Smooth muscle cell of the umbilical artery (primary cell): Measurements from ENCODE around the gene C16orf89. TPM values are rescaled to one million over a fixed set of nuclear protein-coding genes. Genes with fewer than 3 reads are reported as not detected.

Experiments
- total RNA-seq: library from RNA; depleted of rRNA; stranded (reverse); fragments of >200 nt; gene quantifications from 2 replicates; pipeline ENCODE4 v1.2.3, GENCODE V29; 2014

The C16orf89 gene, protein sequence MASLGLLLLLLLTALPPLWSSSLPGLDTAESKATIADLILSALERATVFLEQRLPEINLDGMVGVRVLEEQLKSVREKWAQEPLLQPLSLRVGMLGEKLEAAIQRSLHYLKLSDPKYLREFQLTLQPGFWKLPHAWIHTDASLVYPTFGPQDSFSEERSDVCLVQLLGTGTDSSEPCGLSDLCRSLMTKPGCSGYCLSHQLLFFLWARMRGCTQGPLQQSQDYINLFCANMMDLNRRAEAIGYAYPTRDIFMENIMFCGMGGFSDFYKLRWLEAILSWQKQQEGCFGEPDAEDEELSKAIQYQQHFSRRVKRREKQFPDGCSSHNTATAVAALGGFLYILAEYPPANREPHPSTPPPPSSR
- not detected in 2 replicates for total RNA-seq

DNA sequence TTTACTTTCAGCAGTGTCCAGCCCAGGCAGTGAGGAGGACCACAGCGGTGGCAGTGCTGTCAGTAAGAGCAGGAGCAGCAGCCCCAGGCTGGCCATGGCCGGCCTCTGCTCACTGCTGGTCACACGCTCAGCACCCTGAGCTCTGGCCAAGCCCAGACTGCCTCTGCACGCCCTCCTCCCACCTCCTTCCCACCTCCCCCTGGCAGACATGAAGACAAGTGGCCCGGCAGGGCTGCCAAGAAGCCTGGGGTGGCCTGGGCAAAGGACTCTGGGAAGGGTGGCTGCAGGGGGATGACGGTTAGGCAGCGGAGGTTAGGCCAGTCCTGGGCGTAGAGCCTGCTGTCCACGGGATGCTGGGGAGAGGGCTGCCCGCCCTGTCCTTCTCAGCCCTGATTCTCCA is at the start of gene C16orf89:
Gene C16orf89 (minus strand): TSS at position 144 of the 400 bp plus-strand sequence. CDS start 48 bp downstream, at position 96.

DNA sequence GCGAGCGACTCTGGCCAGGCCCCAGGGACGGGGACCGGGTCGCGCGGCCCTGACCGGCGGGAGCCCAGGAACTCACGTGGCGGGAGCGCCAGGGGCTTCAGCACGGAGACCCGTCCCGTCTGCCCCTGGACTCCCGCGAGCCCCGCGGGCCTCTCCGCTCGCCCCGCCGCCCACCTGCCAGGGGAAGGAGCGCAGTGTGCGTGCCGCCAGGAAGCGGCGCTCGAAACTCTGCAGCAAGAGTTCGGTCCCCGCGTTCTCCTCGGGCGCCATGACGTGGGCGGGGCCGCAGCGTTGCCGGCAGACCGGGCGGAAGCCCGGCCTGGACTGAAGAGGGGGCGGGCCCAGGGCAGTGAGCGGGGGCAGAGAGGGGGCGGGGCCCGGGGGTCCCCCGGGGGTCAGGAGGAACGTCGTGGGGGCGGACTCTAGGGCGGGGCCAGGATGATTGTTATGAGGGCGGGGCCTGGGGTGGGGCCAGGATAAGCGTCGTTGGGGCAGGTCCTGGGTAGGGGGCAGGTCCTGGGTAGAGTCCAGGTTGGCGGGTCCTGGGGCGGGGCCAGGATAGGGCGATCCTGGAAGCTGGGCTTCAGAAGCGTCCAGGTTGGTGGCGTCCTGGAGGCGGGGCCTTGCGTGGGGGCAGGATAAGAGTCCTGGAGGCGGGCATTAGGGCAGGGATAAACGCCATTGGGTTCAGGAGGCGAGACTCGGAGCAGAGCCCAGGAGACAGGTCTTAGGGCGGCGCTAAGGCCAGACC is 31.9 kb upstream of the C16orf89 start, which contains the start of gene EEF2KMT:
Gene EEF2KMT (minus strand): TSS at position 326 of the 751 bp plus-strand sequence. CDS start 56 bp downstream, at position 270.

DNA sequence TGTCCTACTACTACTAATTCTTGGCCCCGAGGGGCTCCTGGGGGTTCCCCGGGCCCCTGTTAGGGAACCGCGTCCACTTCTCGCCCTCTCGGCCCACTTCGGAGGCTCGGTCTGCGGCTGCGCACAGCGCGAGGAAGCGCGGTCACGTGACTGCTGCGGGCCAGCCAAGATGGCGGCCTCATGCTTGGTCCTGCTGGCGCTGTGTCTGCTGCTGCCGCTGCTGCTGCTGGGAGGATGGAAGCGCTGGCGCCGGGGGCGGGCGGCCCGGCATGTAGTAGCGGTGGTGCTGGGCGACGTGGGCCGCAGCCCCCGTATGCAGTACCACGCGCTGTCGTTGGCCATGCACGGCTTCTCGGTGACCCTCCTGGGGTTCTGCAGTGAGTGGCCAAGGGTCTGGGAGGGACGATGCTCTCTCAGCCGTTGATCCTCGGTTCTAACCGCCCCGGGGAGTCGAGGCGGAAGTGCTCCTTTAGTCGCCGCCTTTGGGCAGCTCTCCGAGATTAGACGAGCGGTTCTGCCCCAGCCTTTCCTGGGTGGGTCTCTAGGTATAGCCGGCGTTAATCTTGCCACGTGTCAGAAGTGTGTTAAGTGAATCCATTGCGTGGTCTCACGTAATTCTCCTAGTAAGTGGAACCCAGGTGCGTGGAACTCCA is 6.1 kb upstream of the C16orf89 start, which contains the start of gene ALG1:
Gene ALG1 (plus strand): TSS at position 163 of the 653 bp plus-strand sequence. CDS start 7 bp downstream, at position 170.

DNA sequence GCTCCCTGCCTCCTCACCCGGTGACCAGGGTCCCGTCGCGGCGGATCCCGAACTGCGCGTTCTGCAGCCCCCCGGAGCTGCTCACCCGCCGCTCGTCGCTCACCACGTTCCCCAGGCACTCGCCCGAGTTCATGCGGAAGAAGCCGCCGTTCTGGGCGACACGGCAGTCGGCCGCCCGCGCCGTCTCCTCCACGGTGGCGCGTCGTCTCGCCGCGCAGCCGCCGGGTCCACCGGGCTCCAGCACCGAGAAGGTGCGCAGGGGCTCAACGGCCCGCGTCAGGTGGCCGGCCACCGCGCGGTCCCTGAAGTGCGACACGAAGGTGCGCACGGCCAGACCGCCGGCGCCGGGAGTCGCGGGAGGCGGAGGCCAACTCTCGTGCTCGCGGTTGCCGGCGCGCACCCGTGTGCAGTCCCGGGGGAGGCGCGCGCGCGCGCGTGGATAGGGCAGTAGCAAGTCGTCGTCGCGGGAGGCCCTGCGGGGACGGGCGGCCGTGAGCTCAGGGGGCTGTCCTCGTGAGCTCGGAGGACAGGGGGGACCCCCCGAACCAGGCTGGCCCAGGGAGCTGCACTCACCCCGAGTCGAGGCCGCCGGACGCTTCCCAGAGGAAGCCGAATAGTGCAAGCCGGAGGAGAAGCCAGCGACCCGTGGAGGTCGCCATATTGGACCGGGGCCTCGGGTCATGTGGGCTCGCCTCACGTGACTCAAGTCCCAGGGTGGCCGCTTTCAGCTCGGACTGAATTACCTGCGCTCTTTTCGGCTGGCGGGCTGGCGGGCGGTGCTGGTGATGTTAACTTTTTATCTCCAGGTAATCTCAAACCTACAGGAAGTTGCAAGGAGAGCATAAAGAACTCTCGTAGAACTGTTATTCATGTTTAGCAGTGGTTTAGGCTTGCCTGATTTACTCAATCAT is 32.2 kb downstream of the C16orf89 start, which contains the start of gene NAGPA:
Gene NAGPA (minus strand): TSS at position 680 of the 911 bp plus-strand sequence. CDS start 21 bp downstream, at position 659.

Other genes starting within 250 kb of the C16orf89 start
- 48.1 and 67.9 TPM in 2 replicates for gene GLYR1, start 218.7 kb downstream of the C16orf89 start, total RNA-seq
- 18.1 and 28.7 TPM in 2 replicates for gene UBN1, start 218.5 kb downstream of the C16orf89 start, total RNA-seq
- gene PPL, start 128.8 kb downstream of the C16orf89 start, total RNA-seq = under 0.01 and 0.05 TPM in 2 replicates
- gene SEC14L5, start 107.6 kb downstream of the C16orf89 start, total RNA-seq = under 0.01 TPM in 1 of 2 replicates, not detected in the other
- 18.5 and 25.8 TPM in 2 replicates for gene NAGPA, start 32.0 kb downstream of the C16orf89 start, total RNA-seq
- 23.8 and 27.9 TPM in 2 replicates for gene ALG1, start 5.9 kb upstream of the C16orf89 start, total RNA-seq
- 12.2 and 15.8 TPM in 2 replicates for gene EEF2KMT, start 31.8 kb upstream of the C16orf89 start, total RNA-seq